Gastroesophageal sphincter (tissue), 4 donors: Measurements from ENCODE around the gene ARHGAP26. TPM values are rescaled to one million over a fixed set of nuclear protein-coding genes. Genes with fewer than 3 reads are reported as not detected.

Experiments
- ATAC-seq: fragments of 150-250 bp; one replicate; pipeline ENCODE4 v1.9.1; 2016; ENCODE audit warnings: mild to moderate bottlenecking, moderate library complexity
- H3K27ac ChIP-seq, 4 donors: fragments of 200-600 bp; sonication (generic) in 3 of 4; 1 replicate in 3 of 4; 2 replicates in 1 of 4; pipeline ENCODE4 v1.5.1; 2016 to 2019
- H3K27me3 ChIP-seq: fragments of 200-600 bp; sonication (generic); one replicate; pipeline ENCODE4 v1.5.1; 2019
- H3K36me3 ChIP-seq, 2 donors: fragments of 200-600 bp; sonication (generic); one replicate each; pipeline ENCODE4 v1.5.1; 2019; ENCODE audit warnings: control low read depth in 1 of 2
- H3K4me1 ChIP-seq, 3 donors: fragments of 200-600 bp; sonication (generic); 1 replicate in 2 of 3; 2 replicates in 1 of 3; pipeline ENCODE4 v1.5.1; 2016 to 2019; ENCODE audit warnings: control low read depth in 2 of 3
- H3K4me3 ChIP-seq, 2 donors: fragments of 200-600 bp; sonication (generic); one replicate each; pipeline ENCODE4 v1.5.1; 2019; ENCODE audit warnings: mild to moderate bottlenecking in 1 of 2, moderate library complexity in 1 of 2
- H3K9me3 ChIP-seq, 3 donors: fragments of 200-600 bp; sonication (generic); one replicate each; pipeline ENCODE4 v1.5.1; 2017 to 2019; ENCODE audit warnings: control low read depth in 2 of 3
- EP300 ChIP-seq: sonication (generic); formaldehyde crosslinking; IDR thresholded peaks from one replicate; pipeline ENCODE4 v1.6.1; 2017; ENCODE audit warnings: antibody characterized with exemption, mild to moderate bottlenecking
- POLR2A ChIP-seq, 2 donors: fragments of 450-650 bp; IDR thresholded peaks; one replicate each; pipeline ENCODE4 v1.6.1; 2017; ENCODE audit warnings: antibody characterized with exemption in 2 of 2, mild to moderate bottlenecking in 2 of 2, moderate library complexity in 1 of 2
- POLR2AphosphoS5 ChIP-seq: sonication (generic); formaldehyde crosslinking; IDR thresholded peaks from one replicate; pipeline ENCODE4 v1.6.1; 2017; ENCODE audit warnings: antibody characterized with exemption
- WGBS, 2 donors: methylation state at CpG; one replicate each; pipeline ENCODE4 v1.1.5; 2018; ENCODE audit warnings: low coverage in 1 of 2; 5-methylcytosine and 5-hydroxymethylcytosine counted together
- total RNA-seq, 4 donors: library from RNA; depleted of rRNA; stranded (reverse); fragments of >200 nt; gene quantifications; one replicate each; pipeline ENCODE4 v1.1.0, GENCODE V29; 2016
- TF ChIP-seq, protein P1 (sequence below), 4 experiments: fragments of 200-600 bp in 2 of 4; fragments of 450-650 bp in 2 of 4; sonication (generic) in 1 of 4; IDR thresholded peaks; one replicate each; pipeline ENCODE4 v1.5.1; 2017 to 2019; ENCODE audit warnings: antibody characterized with exemption in 4 of 4, mild to moderate bottlenecking in 2 of 4, moderate library complexity in 2 of 4

ARHGAP26 gene
- total RNA-seq, 4 donors from 2014 or later, result 15.2 to 41.7 (median 31.7) TPM

DNA sequence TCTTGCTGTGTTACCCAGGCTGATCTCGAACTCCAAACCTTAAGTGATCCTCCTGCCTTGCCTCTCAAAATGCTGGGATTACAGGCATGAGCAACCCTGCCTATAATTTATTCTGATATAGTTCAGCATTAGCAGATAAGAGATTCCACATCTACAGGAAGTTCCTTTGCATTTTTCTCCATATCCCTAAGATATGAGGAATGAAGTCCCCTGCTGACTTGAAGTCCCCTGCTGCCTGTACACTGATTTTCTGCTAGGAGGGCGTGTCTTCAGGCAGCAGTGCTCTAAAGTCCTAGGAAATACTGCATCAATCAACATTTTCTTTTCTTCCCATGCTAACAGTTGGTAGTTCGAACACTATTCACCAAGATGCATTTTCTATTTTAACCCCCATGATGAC is 105.8 kb downstream of the ARHGAP26 start:
- Histone ChIP-seq H3K4me3 (no peak overlapping the region), H3K36me3 (peaks cover 0 to 6% of the 10 kb centered on the region in 2 donors), H3K27ac (no peak overlapping the region), H3K4me1 (peaks cover 0 to 36% (median 0%) of the 10 kb centered on the region in 3 donors), H3K27me3 (no peaks in the 10 kb centered on the region), H3K9me3 (no peaks in the 10 kb centered on the region)
- TF ChIP-seq POLR2A (IDR thresholded peaks at IDR 0.05) (no peak), EP300 (no peak), POLR2AphosphoS5 (no peak)
- TF ChIP-seq, protein P1, sequence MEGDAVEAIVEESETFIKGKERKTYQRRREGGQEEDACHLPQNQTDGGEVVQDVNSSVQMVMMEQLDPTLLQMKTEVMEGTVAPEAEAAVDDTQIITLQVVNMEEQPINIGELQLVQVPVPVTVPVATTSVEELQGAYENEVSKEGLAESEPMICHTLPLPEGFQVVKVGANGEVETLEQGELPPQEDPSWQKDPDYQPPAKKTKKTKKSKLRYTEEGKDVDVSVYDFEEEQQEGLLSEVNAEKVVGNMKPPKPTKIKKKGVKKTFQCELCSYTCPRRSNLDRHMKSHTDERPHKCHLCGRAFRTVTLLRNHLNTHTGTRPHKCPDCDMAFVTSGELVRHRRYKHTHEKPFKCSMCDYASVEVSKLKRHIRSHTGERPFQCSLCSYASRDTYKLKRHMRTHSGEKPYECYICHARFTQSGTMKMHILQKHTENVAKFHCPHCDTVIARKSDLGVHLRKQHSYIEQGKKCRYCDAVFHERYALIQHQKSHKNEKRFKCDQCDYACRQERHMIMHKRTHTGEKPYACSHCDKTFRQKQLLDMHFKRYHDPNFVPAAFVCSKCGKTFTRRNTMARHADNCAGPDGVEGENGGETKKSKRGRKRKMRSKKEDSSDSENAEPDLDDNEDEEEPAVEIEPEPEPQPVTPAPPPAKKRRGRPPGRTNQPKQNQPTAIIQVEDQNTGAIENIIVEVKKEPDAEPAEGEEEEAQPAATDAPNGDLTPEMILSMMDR (IDR thresholded peaks at IDR 0.05), result no peak
- 85 to 92% methylated on average over 2 to 3 of the region's 3 CpGs for WGBS, 2 donors
- ATAC-seq, result no peak

DNA sequence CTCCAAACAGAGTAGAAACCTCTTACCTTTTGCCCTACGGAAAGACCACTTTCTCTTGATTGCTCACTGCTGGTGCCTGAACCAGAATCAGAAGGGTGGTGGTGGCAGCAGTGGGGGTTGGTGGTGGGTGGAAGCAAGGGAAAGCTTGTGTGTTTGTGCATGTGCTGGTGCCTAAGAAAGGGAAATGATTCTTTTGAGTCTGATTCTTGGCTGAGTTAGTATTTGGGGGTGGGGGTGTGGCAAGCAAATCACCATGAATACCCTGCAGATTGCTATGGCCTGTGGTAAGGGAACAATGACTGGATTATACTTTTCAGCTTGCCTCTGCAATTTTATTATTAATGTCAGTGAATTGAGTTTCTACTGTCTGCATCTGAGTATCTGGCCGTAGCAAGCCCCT is 106.6 kb downstream of the ARHGAP26 start:
- no peak for ATAC-seq
- 85 to 89% methylated on average over 2 of the region's 2 CpGs for WGBS, 2 donors
- peaks cover 0 to 36% (median 0%) of the 10 kb centered on the region in 3 donors for H3K4me1 ChIP-seq

GRCh38 chr5:142878111-142878510 is 107.9 kb downstream of the ARHGAP26 start:
- no peak for TF ChIP-seq POLR2A (IDR thresholded peaks at IDR 0.05)
- no peak overlapping the region for H3K4me3 ChIP-seq
- no peaks in the 10 kb centered on the region for H3K9me3 ChIP-seq
- H3K27me3 ChIP-seq, result no peaks in the 10 kb centered on the region
- no peak for ATAC-seq
- H3K36me3 ChIP-seq, result peaks cover 0 to 6% of the 10 kb centered on the region in 2 donors
- 69 to 78% methylated on average over 4 to 7 of the region's 7 CpGs for WGBS, 2 donors
- no peak overlapping the region for H3K27ac ChIP-seq
- peaks cover 0 to 36% (median 4%) of the 10 kb centered on the region in 3 donors for H3K4me1 ChIP-seq

More for the DNA sequence above, 106.6 kb downstream of the ARHGAP26 start:
- TF ChIP-seq POLR2A (IDR thresholded peaks at IDR 0.05) (no peak), EP300 (no peak)
- TF ChIP-seq, protein P1 (IDR thresholded peaks at IDR 0.05), result no peak
- Histone ChIP-seq H3K27me3 (no peaks in the 10 kb centered on the region), H3K36me3 (peaks cover 0 to 6% of the 10 kb centered on the region in 2 donors), H3K4me3 (no peak overlapping the region), H3K9me3 (no peaks in the 10 kb centered on the region), H3K27ac (no peak overlapping the region)

- 88% methylated on average over 3 of the region's 3 CpGs; no CpG with 5 or more reads in 1 of the 2 donors for WGBS, 2 donors
Measured at GRCh38 chr5:142878638-142879037, 108.5 kb downstream of the ARHGAP26 start.

GRCh38 chr5:142881076-142881783 is 111.1 kb downstream of the ARHGAP26 start:
- H3K36me3 ChIP-seq, result peaks cover 0 to 6% of the 10 kb centered on the region in 2 donors
- no peaks in the 10 kb centered on the region for H3K9me3 ChIP-seq
- peak; percentile 52 for ATAC-seq
- 47 to 50% methylated on average over 4 of the region's 8 CpGs for WGBS, 2 donors
- TF ChIP-seq, protein P1 (IDR thresholded peaks at IDR 0.05), result no peak
- no peak for TF ChIP-seq POLR2AphosphoS5
- no peak for TF ChIP-seq POLR2A (IDR thresholded peaks at IDR 0.05)
- no peak for TF ChIP-seq EP300
- H3K4me3 ChIP-seq, result no peak overlapping the region
- H3K4me1 ChIP-seq, result peaks cover 0 to 33% (median 5%) of the 10 kb centered on the region in 3 donors
- no peaks in the 10 kb centered on the region for H3K27me3 ChIP-seq
- peak overlapping the region in 1 of 4 donors; percentile 19 for H3K27ac ChIP-seq

More at GRCh38 chr5:142878638-142879037, 108.5 kb downstream of the ARHGAP26 start:
- no peak overlapping the region for H3K27ac ChIP-seq
- TF ChIP-seq, protein P1 (IDR thresholded peaks at IDR 0.05), result no peak
- TF ChIP-seq POLR2AphosphoS5 (no peak), POLR2A (IDR thresholded peaks at IDR 0.05) (no peak), EP300 (no peak)
- no peak for ATAC-seq
- H3K4me1 ChIP-seq, result peaks cover 0 to 35% (median 5%) of the 10 kb centered on the region in 3 donors
- H3K27me3 ChIP-seq, result no peaks in the 10 kb centered on the region
- no peak overlapping the region for H3K4me3 ChIP-seq
- H3K36me3 ChIP-seq, result peaks cover 0 to 6% of the 10 kb centered on the region in 2 donors
- H3K9me3 ChIP-seq, result no peaks in the 10 kb centered on the region
